ES-I3 (cell line): Measurements from ENCODE around the gene ARHGAP32.

Experiments used
- H3K36me3 ChIP-seq: 2 replicates; pipeline ENCODE4 v1.6.1; 2013; ENCODE audit warnings: mild to moderate bottlenecking, low read length, control low read depth, moderate library complexity; ENCODE audit not compliant: insufficient read depth
- H3K4me1 ChIP-seq: 2 replicates; pipeline ENCODE4 v1.6.1; 2013; ENCODE audit warnings: mild to moderate bottlenecking, control low read depth, low read length; ENCODE audit not compliant: insufficient read depth
- H3K9ac ChIP-seq: 2 replicates; pipeline ENCODE4 v1.6.1; 2013; ENCODE audit warnings: low read depth, mild to moderate bottlenecking, low read length, moderate library complexity
- H3K9me3 ChIP-seq: 2 replicates; pipeline ENCODE4 v1.6.1; 2013; ENCODE audit warnings: mild to moderate bottlenecking, low read length, moderate library complexity; ENCODE audit not compliant: control insufficient read depth, insufficient read depth

The ARHGAP32 gene

GRCh38 chr11:129115652-129116586, 76.2 kb downstream of the ARHGAP32 start:
- no peaks in the 10 kb centered on the region for H3K9me3 ChIP-seq
- no peaks in the 10 kb centered on the region for H3K36me3 ChIP-seq
- no peaks in the 10 kb centered on the region for H3K4me1 ChIP-seq
- H3K9ac ChIP-seq: no peak overlapping the region

GRCh38 chr11:129109701-129110100, 82.4 kb downstream of the ARHGAP32 start:
- Histone ChIP-seq H3K9ac (no peak overlapping the region), H3K36me3 (no peaks in the 10 kb centered on the region), H3K4me1 (no peaks in the 10 kb centered on the region), H3K9me3 (peaks cover 4% of the 10 kb centered on the region)

GRCh38 chr11:129106788-129107187, 85.3 kb downstream of the ARHGAP32 start:
- H3K9me3 ChIP-seq: peaks cover 4% of the 10 kb centered on the region
- H3K9ac ChIP-seq: no peak overlapping the region
- no peaks in the 10 kb centered on the region for H3K36me3 ChIP-seq
- no peaks in the 10 kb centered on the region for H3K4me1 ChIP-seq

- Histone ChIP-seq H3K9ac (no peak overlapping the region), H3K36me3 (no peaks in the 10 kb centered on the region), H3K4me1 (no peaks in the 10 kb centered on the region), H3K9me3 (peaks cover 4% of the 10 kb centered on the region)
Observed at GRCh38 chr11:129102756-129103155, 89.4 kb downstream of the ARHGAP32 start.

GRCh38 chr11:129102225-129102624, 89.9 kb downstream of the ARHGAP32 start:
- peaks cover 3% of the 10 kb centered on the region for H3K9me3 ChIP-seq

GRCh38 chr11:129093283-129093682, 98.8 kb downstream of the ARHGAP32 start:
- no peaks in the 10 kb centered on the region for H3K4me1 ChIP-seq
- H3K36me3 ChIP-seq: no peaks in the 10 kb centered on the region
- H3K9ac ChIP-seq: no peak overlapping the region
- H3K9me3 ChIP-seq: no peaks in the 10 kb centered on the region; the same call in 1 of the 2 replicates

More at GRCh38 chr11:129102225-129102624, 89.9 kb downstream of the ARHGAP32 start:
- Histone ChIP-seq H3K36me3 (no peaks in the 10 kb centered on the region), H3K4me1 (no peaks in the 10 kb centered on the region), H3K9ac (no peak overlapping the region)

- H3K9ac ChIP-seq: no peak overlapping the region
- no peaks in the 10 kb centered on the region for H3K4me1 ChIP-seq
- H3K9me3 ChIP-seq: no peaks in the 10 kb centered on the region
- H3K36me3 ChIP-seq: no peaks in the 10 kb centered on the region
Observed at GRCh38 chr11:129090056-129090455, 102.1 kb downstream of the ARHGAP32 start.

GRCh38 chr11:129089279-129089678, 102.8 kb downstream of the ARHGAP32 start:
- H3K36me3 ChIP-seq: no peaks in the 10 kb centered on the region

GRCh38 chr11:129086976-129087375, 105.1 kb downstream of the ARHGAP32 start:
- Histone ChIP-seq H3K9me3 (no peaks in the 10 kb centered on the region), H3K36me3 (no peaks in the 10 kb centered on the region), H3K4me1 (no peaks in the 10 kb centered on the region), H3K9ac (no peak overlapping the region)

More at GRCh38 chr11:129089279-129089678, 102.8 kb downstream of the ARHGAP32 start:
- Histone ChIP-seq H3K9ac (no peak overlapping the region), H3K4me1 (no peaks in the 10 kb centered on the region), H3K9me3 (no peaks in the 10 kb centered on the region)

GRCh38 chr11:129077191-129077590, 114.9 kb downstream of the ARHGAP32 start:
- H3K9ac ChIP-seq: no peak overlapping the region
- no peaks in the 10 kb centered on the region for H3K4me1 ChIP-seq
- H3K36me3 ChIP-seq: no peaks in the 10 kb centered on the region; the same call in 1 of the 2 replicates
- H3K9me3 ChIP-seq: no peaks in the 10 kb centered on the region; the same call in 1 of the 2 replicates

- no peaks in the 10 kb centered on the region for H3K4me1 ChIP-seq
- H3K9ac ChIP-seq: no peak overlapping the region
- H3K9me3 ChIP-seq: no peaks in the 10 kb centered on the region; the same call in 1 of the 2 replicates
- H3K36me3 ChIP-seq: no peaks in the 10 kb centered on the region; the same call in 1 of the 2 replicates
Observed at GRCh38 chr11:129075757-129076156, 116.4 kb downstream of the ARHGAP32 start.

GRCh38 chr11:129067454-129067853, 124.7 kb downstream of the ARHGAP32 start:
- Histone ChIP-seq H3K9ac (no peak overlapping the region), H3K4me1 (no peaks in the 10 kb centered on the region), H3K36me3 (no peaks in the 10 kb centered on the region; the same call in 1 of the 2 replicates), H3K9me3 (no peaks in the 10 kb centered on the region)

GRCh38 chr11:129066229-129066628, 125.9 kb downstream of the ARHGAP32 start:
- Histone ChIP-seq H3K9ac (no peak overlapping the region), H3K9me3 (no peaks in the 10 kb centered on the region), H3K4me1 (no peaks in the 10 kb centered on the region), H3K36me3 (no peaks in the 10 kb centered on the region; the same call in 1 of the 2 replicates)

- Histone ChIP-seq H3K36me3 (no peaks in the 10 kb centered on the region; the same call in 1 of the 2 replicates), H3K9me3 (no peaks in the 10 kb centered on the region), H3K9ac (no peak overlapping the region), H3K4me1 (no peaks in the 10 kb centered on the region)
Observed at GRCh38 chr11:129063118-129063517, 129.0 kb downstream of the ARHGAP32 start.
